Stimulated activated CD4-positive, alpha-beta T cell treated with anti-CD3 and anti-CD28 coated beads, Interleukin-2, amount 100 ng/mL, for 4 hours (primary cell): ENCODE results near the gene PTGDS.

Experiments used
- DNase-seq: peaks from one replicate; pipeline ENCODE4 v3.0.0-alpha.2; 2020; ENCODE audit warnings: low read depth

PTGDS gene

DNA sequence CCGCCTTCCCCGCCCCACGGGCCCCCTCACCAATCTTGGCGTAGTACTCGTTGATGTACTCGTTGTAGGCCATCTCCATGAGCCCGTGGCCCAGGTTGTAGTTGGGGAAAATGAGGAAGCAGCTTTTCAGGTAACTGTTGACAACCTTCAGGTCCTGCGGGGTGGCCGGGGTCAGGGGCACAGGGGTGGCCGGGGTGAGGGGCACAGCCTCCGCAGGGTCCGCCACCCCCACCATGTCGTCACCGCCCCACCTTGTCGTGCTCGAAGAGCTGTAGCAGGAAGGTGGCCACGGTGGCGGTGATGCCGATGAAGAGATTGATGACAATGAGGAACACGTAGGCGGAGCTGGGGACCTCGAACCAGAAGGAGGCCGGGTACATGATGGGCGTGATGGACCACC is 33.9 kb downstream of the PTGDS start:
- no peak for DNase-seq

DNA sequence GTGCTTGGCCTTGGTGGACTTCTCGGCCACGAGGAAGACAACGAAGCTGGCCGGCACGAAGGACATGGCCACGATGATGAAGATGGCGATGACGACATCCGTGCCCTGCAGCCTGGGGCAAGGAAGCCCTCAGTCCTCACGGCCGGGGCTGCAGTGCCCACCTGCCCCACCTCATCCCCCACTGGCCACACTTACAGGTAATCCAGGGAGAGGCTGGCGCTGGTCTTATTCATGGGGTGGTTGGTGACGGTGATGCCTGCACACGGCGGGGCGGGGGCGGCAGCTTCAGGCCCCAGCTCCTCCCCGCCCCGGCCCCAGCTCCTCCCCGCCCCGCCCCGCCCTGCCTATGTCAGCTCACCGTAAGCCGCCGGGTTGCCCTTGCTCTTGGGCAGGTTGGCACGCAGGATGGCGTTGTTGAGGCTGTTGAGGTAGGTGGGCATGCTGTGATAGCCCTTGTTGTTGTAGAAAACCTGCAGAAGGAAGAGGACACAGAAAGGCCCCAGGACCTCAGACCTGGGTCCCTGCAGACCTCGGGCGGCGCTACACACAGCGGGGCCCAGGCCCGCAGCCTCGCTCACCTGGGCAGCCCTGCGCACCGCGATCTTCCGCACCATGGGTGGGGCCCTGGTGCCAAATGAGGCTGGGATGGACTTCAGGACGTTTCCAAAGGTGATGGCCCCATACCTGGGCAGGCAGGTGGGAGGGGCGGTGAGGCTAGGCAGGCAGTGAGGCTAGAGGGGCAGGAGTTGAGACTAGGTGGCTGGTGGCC is 34.8 kb downstream of the PTGDS start:
- DNase-seq: no peak

DNA sequence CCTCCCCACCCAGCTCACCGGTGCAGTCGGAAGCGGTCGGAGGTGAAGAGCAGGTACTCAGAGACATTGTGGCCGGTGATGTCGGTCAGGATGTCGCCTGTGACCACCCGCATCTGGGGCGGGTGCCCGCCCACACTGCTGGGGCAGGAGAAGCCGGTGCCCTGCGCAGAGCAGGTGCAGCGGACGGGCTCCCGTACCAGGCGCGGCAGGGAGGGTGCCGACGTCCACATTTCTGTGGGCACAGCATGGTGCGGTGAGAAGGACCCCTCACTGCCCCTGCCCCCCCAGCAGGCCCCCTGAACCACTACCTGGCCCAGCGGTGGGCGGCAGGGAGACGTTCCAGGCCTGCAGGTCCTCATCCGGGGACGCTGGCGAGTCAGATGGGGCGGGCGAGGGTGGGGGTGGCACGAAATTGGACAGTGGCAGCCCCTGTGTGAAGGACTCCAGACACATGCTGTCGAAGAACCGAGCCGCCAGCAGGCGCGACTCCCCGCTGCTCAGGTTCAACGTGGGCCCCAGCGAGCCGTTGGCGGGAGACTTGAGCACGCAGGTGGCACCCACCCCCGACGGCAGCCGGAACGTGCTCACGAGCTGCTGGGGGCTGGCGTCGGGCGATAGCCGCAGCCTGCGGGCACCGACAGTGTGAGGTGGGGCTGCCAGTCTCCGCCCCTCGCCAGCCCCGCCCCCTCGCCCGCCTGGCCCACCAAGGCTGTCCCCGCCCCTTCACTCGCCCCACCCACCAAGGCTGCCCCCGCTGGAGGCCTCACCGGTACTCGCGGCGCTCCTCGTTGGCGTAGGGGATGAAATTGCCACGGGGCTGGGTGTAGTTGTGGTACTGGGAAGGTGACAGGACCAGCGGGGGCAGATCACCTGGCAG is 35.6 kb downstream of the PTGDS start:
- DNase-seq: no peak

DNA sequence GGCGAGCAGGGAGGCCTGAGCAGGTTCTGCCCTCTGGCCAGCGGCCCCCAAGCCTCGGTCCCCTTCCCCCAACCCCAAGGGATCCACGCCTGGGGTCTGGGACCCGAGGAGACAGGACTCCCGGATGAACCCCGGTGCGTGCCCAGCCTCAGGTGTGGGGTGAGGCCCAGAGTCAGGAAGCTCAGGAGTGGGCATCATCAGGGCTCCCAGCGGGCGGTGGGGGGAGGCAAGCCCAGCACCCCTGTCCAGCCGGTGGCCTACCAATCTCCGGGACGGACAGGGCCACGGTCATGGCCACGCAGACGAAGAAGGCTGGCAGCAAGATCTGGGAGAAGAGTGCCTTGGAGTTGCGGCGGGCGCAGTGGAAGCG is 36.3 kb downstream of the PTGDS start:
- no peak for DNase-seq

DNA sequence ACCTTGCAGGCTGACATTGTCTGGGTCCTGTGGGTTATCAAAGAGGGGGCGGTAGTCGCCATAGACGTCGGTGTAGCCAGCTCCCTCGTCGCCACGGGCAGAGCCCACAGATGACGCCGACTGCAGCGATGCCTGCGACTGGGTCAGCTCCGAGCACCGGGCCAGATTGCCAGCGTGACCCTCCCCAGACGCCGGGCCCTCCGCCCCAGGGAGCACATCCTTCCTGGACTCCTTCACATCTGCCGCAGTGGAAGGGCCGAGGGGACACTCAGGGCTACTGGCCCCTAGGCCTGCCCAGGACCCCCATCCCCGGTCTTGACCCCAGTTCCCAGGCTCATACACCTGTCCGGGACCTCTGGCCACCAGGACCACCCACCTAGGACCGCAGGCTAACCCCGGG is 36.9 kb downstream of the PTGDS start:
- DNase-seq: no peak

DNA sequence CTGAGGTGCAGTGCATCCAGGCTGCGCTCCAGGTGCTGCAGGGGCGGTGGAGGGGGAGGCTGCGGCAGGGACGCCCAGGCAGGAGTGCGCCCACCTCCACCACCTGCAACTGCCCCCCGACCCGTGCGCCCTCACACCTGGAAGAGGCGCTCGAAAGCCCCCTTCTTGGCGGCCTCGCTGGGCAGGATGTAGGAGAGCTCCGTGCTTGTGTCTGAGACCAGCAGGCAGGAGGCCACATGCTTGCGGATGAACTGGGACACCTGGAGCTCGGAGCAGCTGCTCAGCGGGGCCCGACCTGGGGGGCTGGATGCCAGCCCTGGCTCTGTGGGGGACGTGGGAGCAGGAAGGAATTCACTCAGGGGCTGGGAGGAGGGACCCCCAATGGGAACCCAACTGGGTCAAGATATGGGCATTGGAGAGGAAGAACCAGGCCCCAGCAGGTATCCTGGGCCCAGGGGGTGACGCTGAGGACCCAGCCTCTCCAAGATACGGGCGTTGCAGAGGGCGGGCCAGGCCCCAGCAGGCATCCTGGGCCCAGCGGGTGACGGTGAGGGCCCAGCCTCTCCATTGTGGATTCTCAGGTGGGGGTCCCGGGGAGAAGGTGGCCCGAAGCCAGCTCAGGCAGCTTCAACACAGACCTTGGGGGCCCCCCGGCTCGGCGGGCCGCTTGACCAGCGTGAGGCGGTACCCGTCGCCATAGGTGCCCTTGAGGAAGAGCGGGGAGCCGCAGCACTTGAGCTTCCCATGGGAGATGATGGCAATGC is 37.7 kb downstream of the PTGDS start:
- DNase-seq: no peak

DNA sequence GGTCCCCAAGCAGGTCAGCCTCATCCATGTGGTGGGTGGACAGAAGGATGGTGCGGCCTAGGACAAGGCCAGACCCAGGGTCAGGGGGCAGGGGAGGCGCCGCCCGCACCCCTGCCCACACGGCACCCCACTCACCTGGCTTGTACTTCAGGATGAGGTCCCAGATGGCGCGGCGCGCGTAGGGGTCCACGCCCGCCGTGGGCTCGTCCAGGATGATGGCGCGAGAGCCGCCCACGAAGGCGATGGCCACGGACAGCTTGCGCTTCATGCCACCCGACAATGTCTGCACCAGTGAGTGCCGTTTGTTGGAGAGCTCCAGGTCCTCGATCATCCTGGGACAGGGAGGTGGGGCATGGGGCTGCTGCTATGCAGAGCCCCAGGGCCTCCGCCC is 38.2 kb downstream of the PTGDS start:
- DNase-seq: no peak

DNA sequence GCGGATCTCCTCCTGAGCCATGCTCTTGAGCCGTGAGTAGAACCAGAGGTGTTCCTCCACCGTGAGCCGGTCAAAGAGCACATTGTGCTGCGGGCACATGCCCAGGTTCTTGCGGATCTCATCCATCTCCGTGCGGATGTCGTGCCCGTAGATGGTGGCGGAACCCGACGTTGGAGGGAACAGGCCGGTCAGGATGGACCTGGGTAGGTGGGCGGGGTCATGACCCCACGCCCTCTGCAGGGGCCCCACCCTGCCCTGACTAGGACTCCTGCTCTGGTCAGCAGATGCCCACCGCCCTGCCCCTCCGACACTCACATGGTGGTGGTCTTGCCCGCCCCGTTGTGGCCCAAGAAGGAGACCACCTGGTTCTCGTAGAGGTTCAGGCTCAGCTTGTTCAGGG is 38.7 kb downstream of the PTGDS start:
- no peak for DNase-seq

DNA sequence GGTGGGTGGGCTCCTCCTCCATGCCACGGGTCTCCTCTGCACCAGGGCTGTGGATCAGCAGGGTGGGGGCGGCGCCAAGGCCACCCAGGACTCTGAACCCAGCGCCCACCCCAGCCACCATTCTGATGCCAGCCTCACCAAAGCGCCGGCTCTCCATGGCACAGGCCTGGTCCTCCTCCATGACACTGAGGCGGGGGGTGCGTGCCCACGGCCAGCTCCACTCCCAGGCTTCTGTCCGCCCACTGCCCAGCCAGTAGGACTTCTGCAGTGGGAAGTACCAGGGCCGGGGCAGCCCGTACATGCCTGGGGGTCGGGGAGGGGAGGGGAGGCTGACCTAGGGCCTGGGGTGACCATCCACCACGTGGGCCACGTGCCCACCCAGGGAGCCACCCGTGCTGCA is 39.1 kb downstream of the PTGDS start:
- DNase-seq: no peak

DNA sequence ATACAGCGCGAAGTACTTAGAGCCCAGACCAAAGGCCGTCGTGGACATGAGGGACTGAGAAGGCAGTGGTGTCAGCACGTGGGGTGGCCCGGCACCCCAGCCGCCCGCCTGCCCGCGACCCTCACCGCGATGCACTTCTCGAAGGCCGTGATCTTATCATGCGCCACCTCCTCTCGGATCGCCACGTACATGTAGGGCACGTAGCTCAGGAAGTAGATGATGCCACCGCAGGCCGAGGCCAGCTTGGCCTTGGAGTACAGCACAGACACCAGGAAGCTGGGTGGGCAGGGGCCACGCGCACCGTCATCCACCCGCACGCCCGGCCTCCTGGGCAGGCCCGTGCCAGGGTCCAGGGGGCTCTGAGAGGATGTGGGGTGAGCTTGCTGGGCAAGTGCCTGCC is 39.8 kb downstream of the PTGDS start:
- DNase-seq: no peak

DNA sequence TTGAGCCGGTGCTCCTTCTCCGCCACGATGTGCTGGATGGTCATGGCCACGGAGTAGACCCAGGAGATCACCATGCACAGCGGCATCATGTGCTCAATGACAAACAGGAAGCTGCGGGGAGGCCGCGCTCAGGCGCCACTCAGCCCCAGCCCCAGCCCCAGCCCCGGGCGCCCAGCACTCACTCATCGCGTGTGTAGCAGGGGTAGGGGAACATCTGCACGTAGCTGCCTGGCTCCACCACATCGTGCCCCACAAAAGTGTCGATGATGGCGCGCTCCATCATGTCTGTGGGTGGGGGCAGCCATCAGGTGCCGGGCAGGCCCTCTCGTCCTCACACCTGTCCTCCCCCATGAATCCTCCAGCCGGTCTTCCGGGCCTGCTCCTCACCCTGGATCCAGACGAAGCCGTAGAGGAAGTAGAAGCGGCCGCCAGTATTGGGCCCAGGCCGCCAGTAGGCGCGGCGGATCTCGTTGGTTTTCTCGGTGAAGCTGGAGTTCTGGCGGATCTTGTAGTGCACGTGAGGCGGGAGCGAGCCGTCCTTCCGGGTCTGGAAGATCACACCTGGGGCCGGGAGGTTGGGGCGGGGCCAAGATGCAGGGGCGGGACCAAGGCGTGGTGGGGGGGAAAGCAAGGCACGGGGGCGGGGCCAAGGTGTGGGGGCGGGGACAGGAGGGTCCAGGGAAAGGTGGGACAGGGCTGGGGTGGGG is 40.6 kb downstream of the PTGDS start:
- no peak for DNase-seq

DNA sequence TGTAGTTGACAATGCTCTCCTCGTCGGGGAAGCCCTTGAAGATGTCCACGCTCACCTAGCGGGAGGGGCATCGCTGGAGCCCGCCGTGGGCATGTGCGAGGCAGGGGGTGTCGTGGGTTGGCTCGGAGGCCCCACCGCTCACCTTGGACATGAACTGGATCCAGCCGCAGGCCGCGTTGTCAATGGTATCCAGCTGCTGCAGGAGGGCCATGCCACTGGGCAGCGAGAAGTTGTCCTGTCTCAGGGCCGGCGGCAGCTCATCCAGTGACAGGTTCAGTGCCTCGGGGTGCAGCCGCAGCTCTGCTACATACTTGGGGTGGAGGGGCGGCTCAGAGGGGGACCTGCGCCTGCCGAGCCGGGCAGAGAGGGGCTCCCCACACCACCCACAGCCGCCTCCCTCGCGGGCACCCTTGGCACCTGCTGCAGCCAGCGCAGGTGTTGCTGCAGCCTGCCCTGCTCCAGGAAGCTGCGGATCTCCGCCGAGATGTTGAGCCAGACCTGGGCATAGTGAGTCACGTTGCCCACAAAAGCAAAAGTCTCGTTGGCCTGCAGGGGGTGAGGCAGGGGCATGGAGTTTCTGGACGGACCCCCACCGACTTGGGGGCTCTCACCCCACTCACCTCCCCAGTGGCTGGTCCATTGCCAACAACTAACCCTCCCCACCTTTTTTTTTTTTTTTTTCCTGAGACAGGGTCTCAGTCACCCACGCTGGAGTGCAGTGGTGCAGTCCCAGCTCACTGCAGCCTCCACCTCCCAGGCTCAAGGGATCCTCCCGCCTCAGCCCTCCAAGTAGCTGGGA is 41.7 kb downstream of the PTGDS start:
- no peak for DNase-seq

DNA sequence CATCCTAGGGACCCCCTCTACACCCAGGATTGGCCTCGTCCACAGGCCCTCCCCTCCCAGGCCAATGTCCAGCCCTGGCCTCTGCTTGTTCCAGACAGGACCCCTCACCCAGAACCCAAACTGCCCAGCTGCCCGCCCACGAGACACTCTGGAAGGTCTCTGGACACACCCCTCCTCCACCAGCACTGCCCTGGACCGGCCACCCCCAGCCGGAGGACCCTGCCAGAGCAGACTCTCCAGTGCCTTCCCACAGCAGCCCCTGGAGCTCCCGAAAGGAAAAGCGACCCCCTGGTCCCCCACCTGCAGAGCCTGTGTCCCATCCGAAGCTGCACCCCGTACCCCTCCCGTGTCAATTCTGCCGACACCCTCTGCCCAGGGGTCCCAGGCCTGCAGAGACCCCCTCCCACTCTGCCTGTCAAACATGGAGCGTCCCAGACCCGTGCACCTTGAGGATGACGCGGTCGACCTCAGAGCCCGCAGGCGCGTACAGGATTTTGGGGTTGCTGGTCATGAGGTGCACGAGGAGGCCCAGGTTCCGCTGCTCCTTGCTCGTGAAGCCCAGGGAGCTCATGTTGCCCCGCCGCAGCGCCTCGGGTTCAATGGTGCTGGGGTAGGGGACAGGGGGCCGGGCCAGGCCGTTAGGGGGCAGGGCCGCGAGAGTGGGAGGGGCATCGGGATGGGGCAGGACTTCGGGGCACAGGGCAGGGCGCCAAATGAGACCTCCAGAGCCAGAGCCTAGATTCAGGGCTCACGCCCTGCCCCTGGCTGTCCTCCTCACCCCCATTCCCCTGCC is 42.8 kb downstream of the PTGDS start:
- DNase-seq: no peak

DNA sequence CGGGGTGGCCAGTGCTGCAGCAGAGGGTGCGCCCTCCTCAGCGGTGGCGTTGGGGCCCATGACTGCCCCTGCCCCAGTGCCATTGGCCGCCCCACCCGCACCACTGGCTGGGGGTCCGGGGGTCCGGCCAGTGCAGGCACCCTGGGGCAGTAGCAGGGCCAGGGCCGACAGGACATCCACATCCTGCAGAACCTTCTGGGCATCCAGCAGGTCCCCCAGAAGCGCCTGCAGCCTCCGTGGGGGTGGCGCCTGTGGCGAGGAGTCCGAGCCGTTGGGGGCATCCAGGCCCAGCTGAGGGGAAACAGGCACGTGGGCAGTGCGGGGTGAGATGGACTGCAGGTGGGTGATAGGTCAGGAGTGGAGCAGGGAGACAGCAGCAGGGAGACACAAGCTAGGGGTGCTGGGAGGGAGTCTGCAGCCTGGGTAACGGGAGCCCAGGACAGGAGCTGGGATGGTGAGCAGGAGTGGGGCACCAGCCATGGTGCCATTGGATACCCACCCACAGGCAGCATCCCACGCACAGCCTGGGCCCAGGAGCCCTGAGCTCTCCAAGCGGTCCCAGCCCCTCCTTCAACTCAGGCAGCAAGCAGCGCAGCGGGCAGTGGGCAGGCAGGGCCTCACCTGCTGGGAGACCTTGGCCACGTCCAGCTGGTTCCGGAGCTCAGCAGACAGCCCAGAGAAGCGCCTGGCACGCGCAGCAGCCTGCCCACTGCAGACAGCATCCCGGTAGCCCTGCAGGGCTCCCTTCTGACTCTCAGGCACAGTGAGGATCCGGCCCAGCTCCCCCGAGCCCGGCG is 43.7 kb downstream of the PTGDS start:
- DNase-seq: no peak

DNA sequence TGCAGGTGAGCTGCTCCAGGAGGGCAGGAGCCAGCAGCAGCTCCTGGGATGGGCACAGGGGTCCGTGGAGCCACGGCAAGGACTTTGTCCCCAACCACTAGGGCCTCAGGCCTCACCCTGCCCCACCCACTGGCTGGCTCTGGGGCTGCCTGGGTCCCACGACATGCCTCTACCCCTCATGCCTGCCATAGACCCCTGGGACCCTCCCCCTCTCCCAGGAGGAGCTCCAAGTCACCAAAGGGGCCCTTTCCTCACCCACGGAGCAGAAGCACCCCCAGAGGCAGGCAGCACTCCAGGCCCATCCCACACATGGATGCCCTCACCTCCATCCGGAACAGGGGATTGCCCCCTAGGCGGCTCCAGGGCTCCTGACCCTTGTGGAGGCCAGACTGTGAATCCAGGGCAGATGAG is 44.3 kb downstream of the PTGDS start:
- no peak for DNase-seq

DNA sequence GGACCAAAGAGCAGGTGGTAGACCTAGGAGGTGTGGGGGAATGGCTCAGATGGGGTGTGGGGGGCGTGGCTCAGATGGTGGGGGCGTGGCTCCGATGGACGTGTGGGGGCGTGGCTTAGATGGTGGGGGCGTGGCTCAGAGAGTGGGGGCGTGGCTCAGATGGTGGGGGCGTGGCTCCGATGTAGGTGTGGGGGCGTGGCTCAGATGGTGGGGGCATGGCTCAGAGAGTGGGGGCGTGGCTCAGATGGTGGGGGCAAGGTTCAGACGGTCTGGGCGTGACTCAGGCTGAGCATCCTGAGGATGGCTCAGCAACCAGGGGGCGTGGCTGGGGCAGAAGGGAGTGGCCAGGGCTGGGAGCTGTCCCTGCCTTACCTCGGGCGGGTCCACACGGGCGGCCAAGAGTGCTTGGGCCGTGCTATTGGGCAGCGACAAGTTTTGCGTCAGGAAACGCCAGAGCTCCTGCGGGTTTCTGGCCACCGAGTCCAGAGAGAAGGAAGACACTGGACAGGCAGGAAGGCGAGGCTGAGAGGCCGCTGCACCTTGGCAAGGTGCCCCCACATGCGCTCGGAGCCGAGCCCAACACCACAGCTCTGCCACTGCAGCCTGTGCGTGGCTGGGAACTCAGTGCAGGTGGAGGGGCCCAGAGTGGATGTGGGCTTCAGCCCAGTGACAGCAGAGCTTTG is 44.8 kb downstream of the PTGDS start:
- DNase-seq: peak; percentile 65

DNA sequence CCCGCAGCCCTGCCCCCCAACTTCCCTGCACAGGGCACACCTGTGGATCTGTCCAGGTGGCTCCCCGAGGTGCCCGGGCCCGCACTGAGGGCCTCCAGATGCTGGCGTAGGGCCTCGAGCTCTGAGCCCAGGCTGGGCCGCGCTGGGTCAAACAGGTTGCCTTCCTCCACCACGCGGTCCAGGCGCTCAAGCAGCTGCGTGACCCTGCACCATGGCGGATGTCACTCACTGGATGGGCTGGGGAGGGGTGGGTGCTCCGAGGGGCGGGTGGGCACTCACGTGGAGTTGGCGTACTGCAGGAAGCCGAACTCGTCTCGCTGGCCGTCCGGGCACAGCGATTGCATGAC is 45.3 kb downstream of the PTGDS start:
- no peak for DNase-seq

DNA sequence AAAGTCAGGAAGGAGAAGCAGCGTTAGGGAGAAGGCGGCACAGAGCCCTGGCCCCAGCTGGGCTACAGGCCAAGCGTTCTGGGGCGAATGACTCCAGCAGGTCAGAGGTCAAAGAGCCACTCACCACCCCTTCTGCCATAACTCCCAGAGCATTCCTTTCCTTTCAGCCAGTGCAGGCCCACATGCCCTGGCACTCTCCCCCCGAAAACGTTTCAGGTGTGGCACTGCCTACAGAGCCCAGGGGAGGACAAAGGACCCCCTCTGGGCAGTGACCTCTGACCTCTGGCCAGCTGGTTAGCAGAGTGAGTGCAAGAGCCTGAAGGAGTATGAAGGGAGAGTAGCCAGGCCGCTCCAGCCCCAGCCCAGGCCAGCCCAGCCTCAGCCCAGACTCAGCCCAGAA is 45.9 kb downstream of the PTGDS start:
- DNase-seq: no peak

DNA sequence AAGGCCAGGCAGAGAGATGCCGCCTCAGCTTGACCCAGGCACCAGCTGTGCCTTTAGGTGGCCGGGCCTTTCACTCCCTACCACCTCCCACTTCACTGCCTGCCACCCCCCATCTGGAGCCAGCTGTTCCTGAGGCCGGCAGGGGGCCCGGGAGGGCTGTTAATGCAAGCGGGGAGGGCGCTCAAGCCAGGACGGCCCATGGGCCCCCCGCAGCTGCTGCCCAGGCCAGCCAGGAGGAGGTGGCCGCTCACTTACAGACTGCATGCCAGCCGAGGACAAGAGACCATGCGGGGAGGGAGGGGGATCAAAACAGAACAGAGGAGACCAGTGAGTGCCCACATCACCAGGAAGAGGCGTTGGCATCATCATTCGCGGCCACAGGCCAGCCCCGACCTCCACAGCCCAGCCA is 46.3 kb downstream of the PTGDS start:
- DNase-seq: no peak
